Testis (tissue), 2 donors: ENCODE results near the gene KIFBP.

ENCODE experiments used
- POLR2A ChIP-seq: fragments of 450-650 bp; IDR thresholded peaks from one replicate; pipeline ENCODE4 v1.6.1; 2017; ENCODE audit warnings: antibody characterized with exemption, mild to moderate bottlenecking, moderate library complexity
- TF ChIP-seq, protein P1 (sequence below), 3 experiments: fragments of 450-650 bp in 2 of 3; fragments of 200-600 bp in 1 of 3; sonication (generic) in 1 of 3; IDR thresholded peaks; one replicate each; pipeline ENCODE4 v1.5.1; 2016 to 2019; ENCODE audit warnings: antibody characterized with exemption in 3 of 3, mild to moderate bottlenecking in 2 of 3, moderate library complexity in 1 of 3

DNA sequence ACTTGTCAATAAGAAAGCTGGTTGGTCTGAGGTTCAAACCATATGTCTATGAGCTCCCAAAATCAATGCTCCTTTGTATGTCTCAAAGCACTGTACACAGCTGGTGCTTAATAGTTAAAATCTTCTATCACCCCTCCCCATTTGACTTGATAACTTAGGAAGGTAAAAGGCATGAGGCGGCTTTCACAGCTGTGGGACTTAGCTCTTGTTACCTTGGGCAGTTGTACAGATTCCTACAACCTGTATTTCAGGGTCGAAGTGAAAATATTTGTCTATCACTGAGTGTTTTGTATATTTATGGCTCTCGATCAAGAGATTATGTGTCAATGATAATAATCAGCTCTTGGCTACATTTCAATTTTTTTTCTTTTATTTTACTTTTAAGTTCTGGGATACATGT is 992 bp upstream of the KIFBP start:
- TF ChIP-seq, protein P1, sequence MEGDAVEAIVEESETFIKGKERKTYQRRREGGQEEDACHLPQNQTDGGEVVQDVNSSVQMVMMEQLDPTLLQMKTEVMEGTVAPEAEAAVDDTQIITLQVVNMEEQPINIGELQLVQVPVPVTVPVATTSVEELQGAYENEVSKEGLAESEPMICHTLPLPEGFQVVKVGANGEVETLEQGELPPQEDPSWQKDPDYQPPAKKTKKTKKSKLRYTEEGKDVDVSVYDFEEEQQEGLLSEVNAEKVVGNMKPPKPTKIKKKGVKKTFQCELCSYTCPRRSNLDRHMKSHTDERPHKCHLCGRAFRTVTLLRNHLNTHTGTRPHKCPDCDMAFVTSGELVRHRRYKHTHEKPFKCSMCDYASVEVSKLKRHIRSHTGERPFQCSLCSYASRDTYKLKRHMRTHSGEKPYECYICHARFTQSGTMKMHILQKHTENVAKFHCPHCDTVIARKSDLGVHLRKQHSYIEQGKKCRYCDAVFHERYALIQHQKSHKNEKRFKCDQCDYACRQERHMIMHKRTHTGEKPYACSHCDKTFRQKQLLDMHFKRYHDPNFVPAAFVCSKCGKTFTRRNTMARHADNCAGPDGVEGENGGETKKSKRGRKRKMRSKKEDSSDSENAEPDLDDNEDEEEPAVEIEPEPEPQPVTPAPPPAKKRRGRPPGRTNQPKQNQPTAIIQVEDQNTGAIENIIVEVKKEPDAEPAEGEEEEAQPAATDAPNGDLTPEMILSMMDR (IDR thresholded peaks at IDR 0.05) = no peak
- no peak for TF ChIP-seq POLR2A
